Endothelial cell of umbilical vein (primary cell): ENCODE results near the gene ZEB1.

Source experiments
- FOS ChIP-seq: IDR thresholded peaks from 2 replicates; pipeline ENCODE4 v1.6.1; 2011; ENCODE audit warnings: mild to moderate bottlenecking, low read length, moderate library complexity, borderline replicate concordance; ENCODE audit not compliant: insufficient read depth
- MAX ChIP-seq: IDR thresholded peaks from 2 replicates; pipeline ENCODE4 v1.6.1; 2011; ENCODE audit not compliant: insufficient read depth, insufficient read length
- TF ChIP-seq, protein P1 (sequence below), 2 donors: IDR thresholded peaks; 1 replicate in 1 of 2; 2 replicates in 1 of 2; pipeline ENCODE4 v1.5.1; 2011; ENCODE audit warnings: low read length in 2 of 2, mild to moderate bottlenecking in 2 of 2, moderate library complexity in 2 of 2, control low read depth in 1 of 2, inconsistent platforms in 1 of 2, low read depth in 1 of 2; ENCODE audit not compliant: insufficient read depth in 1 of 2; ENCODE audit errors: extremely low read depth in 1 of 2

- TF ChIP-seq, protein P1, sequence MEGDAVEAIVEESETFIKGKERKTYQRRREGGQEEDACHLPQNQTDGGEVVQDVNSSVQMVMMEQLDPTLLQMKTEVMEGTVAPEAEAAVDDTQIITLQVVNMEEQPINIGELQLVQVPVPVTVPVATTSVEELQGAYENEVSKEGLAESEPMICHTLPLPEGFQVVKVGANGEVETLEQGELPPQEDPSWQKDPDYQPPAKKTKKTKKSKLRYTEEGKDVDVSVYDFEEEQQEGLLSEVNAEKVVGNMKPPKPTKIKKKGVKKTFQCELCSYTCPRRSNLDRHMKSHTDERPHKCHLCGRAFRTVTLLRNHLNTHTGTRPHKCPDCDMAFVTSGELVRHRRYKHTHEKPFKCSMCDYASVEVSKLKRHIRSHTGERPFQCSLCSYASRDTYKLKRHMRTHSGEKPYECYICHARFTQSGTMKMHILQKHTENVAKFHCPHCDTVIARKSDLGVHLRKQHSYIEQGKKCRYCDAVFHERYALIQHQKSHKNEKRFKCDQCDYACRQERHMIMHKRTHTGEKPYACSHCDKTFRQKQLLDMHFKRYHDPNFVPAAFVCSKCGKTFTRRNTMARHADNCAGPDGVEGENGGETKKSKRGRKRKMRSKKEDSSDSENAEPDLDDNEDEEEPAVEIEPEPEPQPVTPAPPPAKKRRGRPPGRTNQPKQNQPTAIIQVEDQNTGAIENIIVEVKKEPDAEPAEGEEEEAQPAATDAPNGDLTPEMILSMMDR (IDR thresholded peaks at IDR 0.05; ENCODE audit: extremely low read depth in 1 of 2, insufficient read depth in 1 of 2, low read depth in 1 of 2, low read length in 2 of 2) = no peak
- TF ChIP-seq FOS (no peak), MAX (no peak)
Measured at GRCh38 chr10:31341552-31341951, 22.5 kb downstream of the ZEB1 start.
